HG03108 (cell line): ENCODE results near the gene NFATC3.
"Not testable (repeated sequence)": the region's sequence is repeated elsewhere in the genome, so short reads cannot be mapped to it uniquely, and the experiment has no call there.

Experiments
- ATAC-seq: cut with Tn5 transposase; IDR thresholded peaks from one replicate; pipeline ENCODE4 v1.9.1; 2021; ENCODE audit warnings: moderate library complexity; ENCODE audit not compliant: unreplicated experiment

The NFATC3 gene

GRCh38 chr16:68115851-68116250 lies 30.7 kb downstream of the NFATC3 start:
- no peak for ATAC-seq

DNA sequence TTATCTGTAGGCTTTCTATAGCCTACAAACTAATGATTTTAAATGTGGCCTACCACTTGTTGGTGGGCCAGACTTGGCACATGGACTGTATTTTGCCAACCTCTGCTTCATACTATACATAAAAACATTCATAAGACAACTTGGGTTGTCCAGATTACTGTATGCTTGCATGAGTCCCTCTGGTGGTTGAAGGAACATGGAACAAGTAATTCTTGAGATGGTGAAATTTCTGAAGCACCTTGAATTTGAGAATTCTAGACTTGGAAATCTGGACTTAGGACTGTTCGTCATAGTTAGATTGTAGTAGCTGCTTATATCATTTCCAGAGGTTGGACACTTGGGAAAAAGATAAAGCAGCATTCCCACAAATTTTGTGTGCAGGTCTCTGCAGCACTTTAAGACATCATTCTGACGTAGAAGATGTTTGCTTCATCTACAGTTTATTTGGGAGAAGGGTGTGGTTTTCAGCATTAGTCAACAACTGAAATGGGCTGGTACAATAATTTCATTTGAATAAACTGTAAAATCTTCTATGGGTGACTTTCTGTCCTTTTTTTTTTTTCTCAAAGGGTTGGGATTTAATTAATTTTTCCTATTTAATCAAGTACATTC lies 31.2 kb downstream of the NFATC3 start:
- no peak for ATAC-seq

DNA sequence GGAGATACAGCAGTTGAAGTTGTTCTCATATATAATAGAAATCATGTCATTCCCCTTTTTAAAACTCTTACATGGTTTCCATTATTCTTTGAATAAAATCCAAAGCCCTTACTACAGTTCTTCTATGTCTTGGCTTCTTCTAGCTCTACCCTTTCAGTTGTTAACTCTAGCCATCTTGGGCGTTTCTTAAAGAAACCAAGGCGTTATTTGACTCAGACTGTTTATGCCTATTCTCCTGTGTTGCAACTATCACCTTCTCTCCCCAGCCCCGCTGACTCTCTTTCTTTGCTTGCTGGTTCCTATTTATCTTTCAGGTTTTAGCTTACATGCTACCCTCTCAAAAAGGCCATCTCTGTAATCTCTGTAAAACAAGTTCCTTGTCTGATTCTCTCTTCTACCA lies 32.7 kb downstream of the NFATC3 start:
- ATAC-seq = no peak

DNA sequence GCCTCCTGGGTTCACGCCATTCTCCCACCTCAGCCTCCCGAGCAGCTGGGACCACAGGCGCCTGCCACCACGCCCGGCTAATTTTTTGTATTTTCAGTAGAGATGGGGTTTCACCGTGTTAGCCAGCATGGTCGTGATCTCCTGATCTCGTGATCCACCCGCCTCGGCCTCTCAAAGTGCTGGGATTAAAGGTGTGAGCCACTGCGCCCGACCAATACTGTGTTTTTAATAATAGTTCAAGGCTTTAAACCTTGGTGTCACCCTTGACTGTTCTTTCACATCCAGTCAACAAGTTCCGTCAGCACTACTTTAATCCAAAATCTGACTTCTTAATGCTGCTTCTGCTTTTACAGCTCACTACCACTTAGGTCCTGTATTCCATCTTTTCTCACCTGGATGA lies 33.8 kb downstream of the NFATC3 start:
- ATAC-seq = peak; percentile 60

- not testable (repeated sequence) for ATAC-seq
Observed at GRCh38 chr16:68120496-68120895, 35.3 kb downstream of the NFATC3 start.

GRCh38 chr16:68126395-68126794 lies 41.2 kb downstream of the NFATC3 start:
- ATAC-seq = peak; percentile 57

GRCh38 chr16:68128577-68129305 lies 43.6 kb downstream of the NFATC3 start:
- no peak for ATAC-seq

GRCh38 chr16:68130520-68130919 lies 45.4 kb downstream of the NFATC3 start:
- no peak for ATAC-seq

DNA sequence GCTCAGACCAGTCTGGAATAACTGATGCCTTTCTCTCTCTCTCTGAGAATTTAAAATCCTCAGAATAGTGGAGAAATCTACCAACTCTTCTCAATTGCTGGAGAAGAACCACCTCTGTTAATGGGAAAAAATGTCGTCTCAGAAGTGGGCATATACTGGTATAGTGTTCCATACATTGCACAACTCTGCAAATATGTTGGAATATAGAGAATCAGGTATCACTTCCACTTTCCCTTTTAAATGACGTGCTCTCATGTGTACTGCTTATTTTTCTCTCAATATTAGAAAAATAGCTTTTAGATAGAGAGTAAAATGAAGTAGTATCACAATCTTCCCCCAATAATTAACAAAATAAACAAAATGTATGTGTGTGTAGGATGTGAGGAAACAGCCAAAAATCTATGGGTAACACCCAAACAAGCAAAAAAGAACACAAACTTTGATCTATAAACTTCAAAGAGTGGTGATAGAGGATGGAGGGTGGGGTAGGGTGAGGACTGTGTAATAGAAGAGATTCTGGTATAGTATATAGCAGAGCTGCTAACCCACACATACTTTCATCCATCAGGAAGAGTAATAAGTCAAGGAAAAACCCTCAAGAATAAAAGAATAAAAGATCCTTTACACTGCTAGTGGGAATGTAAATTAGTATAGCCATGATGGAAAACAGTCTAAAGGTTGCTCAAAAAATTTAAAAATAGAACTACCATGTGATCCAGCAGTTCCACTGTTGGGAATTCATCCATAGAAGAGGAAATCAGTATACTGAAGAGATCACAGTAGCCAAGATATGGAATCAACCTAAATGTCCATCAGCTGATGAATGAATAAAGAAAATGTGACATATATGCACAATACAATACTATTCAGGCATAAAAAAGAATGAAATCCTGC lies 46.9 kb downstream of the NFATC3 start:
- ATAC-seq = no peak

- ATAC-seq = not testable (repeated sequence)
Observed at GRCh38 chr16:68133000-68133399, 47.8 kb downstream of the NFATC3 start.

GRCh38 chr16:68134644-68135043 lies 49.5 kb downstream of the NFATC3 start:
- ATAC-seq = no peak

GRCh38 chr16:68136515-68136914 lies 51.3 kb downstream of the NFATC3 start:
- no peak for ATAC-seq

DNA sequence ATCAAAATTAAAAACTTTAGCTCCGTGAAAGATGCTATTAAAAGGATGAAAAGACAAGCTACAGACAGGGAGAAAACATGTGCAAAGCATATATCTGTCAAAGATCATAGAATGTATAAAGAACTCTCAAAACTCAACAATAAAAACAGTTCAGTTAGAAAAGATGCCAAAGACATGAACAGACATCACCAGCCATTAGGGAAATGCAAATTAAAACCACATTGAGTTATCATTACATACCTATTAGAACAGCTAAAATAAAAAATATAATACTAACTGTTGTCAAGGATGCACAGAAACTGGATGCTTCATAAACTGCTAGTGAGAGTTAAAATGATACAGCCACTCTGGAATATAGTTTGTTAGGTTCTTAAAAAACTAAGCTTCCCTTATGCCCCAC lies 58.8 kb downstream of the NFATC3 start:
- ATAC-seq = no peak

GRCh38 chr16:68146585-68146984 lies 61.4 kb downstream of the NFATC3 start:
- ATAC-seq = no peak

GRCh38 chr16:68147444-68147843 lies 62.3 kb downstream of the NFATC3 start:
- no peak for ATAC-seq

DNA sequence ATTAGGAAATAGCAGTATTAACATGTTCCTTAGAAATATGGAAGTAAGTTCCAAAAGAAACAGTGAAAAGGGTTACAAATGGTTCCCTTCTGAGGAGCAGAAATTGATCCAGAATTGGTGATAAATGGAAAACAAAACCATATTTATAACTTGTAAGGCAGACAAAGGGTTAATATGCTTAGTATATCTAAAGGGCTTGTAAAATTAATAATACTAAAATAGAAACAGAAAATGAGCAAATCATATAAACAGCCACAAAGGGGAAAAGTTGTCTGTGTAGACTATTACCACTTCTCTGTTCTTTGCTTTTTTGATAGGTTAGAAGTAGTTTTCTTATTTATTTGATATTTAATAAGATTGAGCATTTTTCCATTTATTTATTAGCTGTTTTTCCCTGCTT lies 64.4 kb downstream of the NFATC3 start:
- no peak for ATAC-seq

- ATAC-seq = no peak
Observed at GRCh38 chr16:68155425-68155824, 70.3 kb downstream of the NFATC3 start.

- ATAC-seq = no peak
Observed at GRCh38 chr16:68162413-68162812, 77.2 kb downstream of the NFATC3 start.

DNA sequence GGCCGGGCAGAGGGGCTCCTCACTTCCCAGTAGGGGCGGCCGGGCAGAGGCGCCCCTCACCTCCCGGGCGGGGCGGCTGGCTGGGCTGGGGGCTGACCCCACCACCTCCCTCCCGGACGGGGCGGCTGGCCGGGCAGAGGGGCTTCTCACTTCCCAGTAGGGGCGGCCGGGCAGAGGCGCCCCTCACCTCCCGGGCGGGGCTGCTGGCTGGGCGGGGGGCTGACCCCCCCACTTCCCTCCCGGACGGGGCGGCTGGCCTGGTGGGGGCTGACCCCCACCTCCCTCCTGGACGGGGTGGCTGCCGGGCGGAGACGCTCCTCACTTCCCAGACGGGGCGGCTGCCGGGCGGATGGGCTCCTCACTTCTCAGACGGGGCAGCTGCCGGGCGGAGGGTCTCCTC lies 78.1 kb downstream of the NFATC3 start:
- not testable (repeated sequence) for ATAC-seq

DNA sequence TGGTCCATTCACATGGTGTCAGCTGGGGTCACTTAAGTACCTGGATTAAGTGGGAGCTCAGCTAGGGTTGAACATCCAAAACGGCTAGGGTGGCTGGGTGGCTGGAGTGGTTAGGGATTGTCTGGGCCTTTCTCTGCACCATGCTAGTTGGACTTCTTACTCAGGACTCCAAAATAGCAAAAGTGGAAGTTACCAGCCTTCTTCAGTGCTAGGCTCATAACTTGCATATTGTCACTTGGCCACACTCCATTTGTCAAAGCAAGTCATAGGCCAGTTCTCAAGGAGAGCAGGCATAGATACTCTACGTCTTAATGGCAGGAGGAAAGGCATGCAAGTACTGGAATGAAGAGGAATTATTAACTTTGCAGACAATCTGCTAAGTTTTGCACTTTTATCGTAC lies 81.1 kb downstream of the NFATC3 start:
- ATAC-seq = no peak

DNA sequence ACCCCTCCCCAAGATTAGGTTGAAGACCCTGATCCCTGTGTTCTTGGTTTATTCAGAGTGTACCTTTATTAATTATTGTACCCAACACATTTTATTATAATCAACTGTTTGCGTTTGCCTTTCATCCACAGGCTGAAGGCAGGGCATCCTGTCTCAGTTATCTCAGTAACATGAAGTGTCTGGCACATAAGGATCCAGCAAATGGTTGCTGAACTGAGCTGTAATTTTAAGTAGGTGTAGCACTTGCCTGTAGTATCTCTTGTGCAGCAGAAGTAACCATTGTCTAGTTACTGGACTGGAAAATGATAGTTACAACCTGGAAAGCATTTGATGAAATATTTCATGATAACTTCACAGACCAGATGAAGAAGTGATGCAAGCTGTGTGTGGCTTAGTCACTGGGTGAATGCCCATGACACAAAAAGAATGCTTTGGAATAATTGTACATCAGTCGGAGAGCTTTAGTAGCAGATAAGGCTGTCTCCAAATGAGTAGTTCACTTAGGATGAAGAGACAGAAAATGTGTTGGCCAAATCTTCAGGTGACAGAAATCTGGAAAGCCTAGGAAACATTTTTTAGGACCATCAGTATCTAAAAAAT lies 94.1 kb downstream of the NFATC3 start:
- no peak for ATAC-seq
